SK-N-SH (cell line): ENCODE measurements around the gene CYP4F3.

ENCODE experiments used
- CTCF ChIP-seq: fragments of 200-600 bp; sonication (generic); IDR thresholded peaks from 2 replicates; pipeline ENCODE4 v1.6.1; 2017; ENCODE audit warnings: antibody characterized with exemption, mild to moderate bottlenecking, moderate library complexity
- EP300 ChIP-seq, 2 experiments: IDR thresholded peaks; 2 replicates each; pipeline versions ENCODE4 v1.4.0 to v1.6.1; 2012; ENCODE audit warnings: borderline replicate concordance in 1 of 2, low read depth in 1 of 2, low read length in 1 of 2
- FOXM1 ChIP-seq: IDR thresholded peaks from 2 replicates; pipeline ENCODE4 v1.4.0; 2012; ENCODE audit warnings: low read depth, mild to moderate bottlenecking
- IRF3 ChIP-seq: fragments of 150-350 bp; IDR thresholded peaks from 2 replicates; pipeline ENCODE4 v1.6.1; 2016; ENCODE audit warnings: mild to moderate bottlenecking, low read depth, low read length
- MAX ChIP-seq: IDR thresholded peaks from 2 replicates; pipeline ENCODE4 v1.4.0; 2012; ENCODE audit warnings: low read depth
- MEF2A ChIP-seq: IDR thresholded peaks from 2 replicates; pipeline ENCODE4 v1.4.0; 2012; ENCODE audit warnings: low read depth, borderline replicate concordance
- MXI1 ChIP-seq: IDR thresholded peaks from 2 replicates; pipeline ENCODE4 v1.6.1; 2012; ENCODE audit warnings: mild to moderate bottlenecking, low read depth, low read length, improper control_type of control experiment
- POLR2AphosphoS5 ChIP-seq: IDR thresholded peaks from 2 replicates; pipeline ENCODE4 v1.6.1; 2012; ENCODE audit warnings: low read depth, low read length
- RAD21 ChIP-seq: IDR thresholded peaks from 2 replicates; pipeline ENCODE4 v1.6.1; 2012; ENCODE audit warnings: mild to moderate bottlenecking, low read length
- RFX5 ChIP-seq: IDR thresholded peaks from 2 replicates; pipeline ENCODE4 v1.6.1; 2012; ENCODE audit warnings: mild to moderate bottlenecking, improper control_type of control experiment, low read length
- SMC3 ChIP-seq: IDR thresholded peaks from 2 replicates; pipeline ENCODE4 v1.6.1; 2012; ENCODE audit warnings: low read depth, low read length, improper control_type of control experiment
- TAF1 ChIP-seq: IDR thresholded peaks from 2 replicates; pipeline ENCODE4 v1.6.1; 2012; ENCODE audit warnings: low read depth, mild to moderate bottlenecking, low read length, moderate library complexity, borderline replicate concordance
- TEAD4 ChIP-seq: IDR thresholded peaks from 2 replicates; pipeline ENCODE4 v1.4.0; 2012; ENCODE audit warnings: mild to moderate bottlenecking, borderline replicate concordance; ENCODE audit not compliant: insufficient read depth

DNA sequence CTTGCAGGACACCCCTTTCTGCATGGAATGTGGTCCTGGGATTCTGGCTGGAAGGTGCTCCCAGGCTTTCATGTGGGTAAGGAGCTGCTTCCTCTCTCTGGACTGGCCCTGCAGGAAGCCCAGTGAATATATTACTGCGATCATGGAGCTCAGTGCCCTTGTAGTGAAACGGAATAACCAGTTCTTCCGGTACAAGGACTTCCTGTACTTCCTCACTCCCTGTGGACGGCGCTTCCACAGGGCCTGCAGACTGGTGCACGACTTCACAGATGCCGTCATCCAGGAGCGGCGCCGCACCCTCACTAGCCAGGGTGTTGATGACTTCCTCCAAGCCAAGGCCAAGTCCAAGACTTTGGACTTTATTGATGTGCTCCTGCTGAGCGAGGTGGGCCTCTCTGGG lies 17.7 kb upstream of the CYP4F3 start:
- TF ChIP-seq MAX (no peak), CTCF (no peak), IRF3 (no peak), SMC3 (no peak), TAF1 (no peak), RAD21 (no peak), TEAD4 (no peak), MEF2A (no peak), RFX5 (no peak), POLR2AphosphoS5 (no peak), EP300 (IDR thresholded peaks at IDR 0.05; ENCODE audit: borderline replicate concordance in 1 of 2, low read depth in 1 of 2, low read length in 1 of 2) (no peak), FOXM1 (no peak), MXI1 (no peak)
